Lung microvascular endothelial cell (primary cell): ENCODE measurements around the gene MR1. TPM values are rescaled to one million over a fixed set of nuclear protein-coding genes. Genes with fewer than 3 reads are reported as not detected.

Source experiments
- DNase-seq, 2 donors: peaks; one replicate each; pipeline versions ENCODE4 v3.0.0 to v3.0.0-alpha.2; 2010; ENCODE audit warnings: low read depth in 2 of 2
- total RNA-seq: library from RNA; depleted of rRNA; stranded (reverse); fragments of >200 nt; gene quantifications from 2 replicates; pipeline ENCODE4 v1.2.1, GENCODE V29; 2014

Gene MR1
- total RNA-seq, 1 donor from 2014 or later = 0.99 TPM

- DNase-seq = no peak
These were observed 29.1 kb downstream of the MR1 start for GRCh38 chr1:181062836-181063428.

GRCh38 chr1:181064011-181064623 is 30.3 kb downstream of the MR1 start:
- no peak for DNase-seq

- no peak for DNase-seq
These were observed 30.9 kb downstream of the MR1 start for GRCh38 chr1:181064702-181065101.

- peak in 1 of 2 donors; percentile 98 for DNase-seq
These were observed 39.9 kb downstream of the MR1 start for GRCh38 chr1:181073638-181074037.

GRCh38 chr1:181075766-181076350 is 42.1 kb downstream of the MR1 start:
- DNase-seq = no peak

- DNase-seq = no peak
These were observed 43.1 kb downstream of the MR1 start for GRCh38 chr1:181076852-181077251.

GRCh38 chr1:181077576-181078242 is 43.9 kb downstream of the MR1 start:
- peak in 1 of 2 donors; percentile 45 for DNase-seq

GRCh38 chr1:181079382-181079781 is 45.6 kb downstream of the MR1 start:
- DNase-seq = no peak

GRCh38 chr1:181079920-181080319 is 46.1 kb downstream of the MR1 start:
- no peak for DNase-seq

- DNase-seq = no peak
These were observed 46.8 kb downstream of the MR1 start for GRCh38 chr1:181080556-181080955.

- peak in 1 of 2 donors; percentile 87 for DNase-seq
These were observed 47.6 kb downstream of the MR1 start for GRCh38 chr1:181081395-181081794.

- peak; percentile 53 to 76 for DNase-seq
These were observed 50.2 kb downstream of the MR1 start for GRCh38 chr1:181083842-181084605.

- DNase-seq = no peak
These were observed 50.8 kb downstream of the MR1 start for GRCh38 chr1:181084606-181084969.

GRCh38 chr1:181086091-181086490 is 52.3 kb downstream of the MR1 start:
- DNase-seq = no peak

- no peak for DNase-seq
These were observed 53.1 kb downstream of the MR1 start for GRCh38 chr1:181086926-181087325.

- DNase-seq = peak in 1 of 2 donors; percentile 49
These were observed 53.7 kb downstream of the MR1 start for GRCh38 chr1:181087400-181087901.

- peak; percentile 97 for DNase-seq
These were observed 54.6 kb downstream of the MR1 start, which contains the start of gene IER5 for GRCh38 chr1:181088079-181089016. TSS of gene IER5 (plus strand) at chr1:181088700. CDS start at chr1:181088903, 203 bp downstream.

- DNase-seq = no peak
These were observed 55.4 kb downstream of the MR1 start for GRCh38 chr1:181089017-181089675.

- DNase-seq = peak; percentile 60 to 89
These were observed 56.1 kb downstream of the MR1 start for GRCh38 chr1:181089676-181090544.
